GM12878 (cell line): ENCODE measurements around the gene HBZ.

Source experiments
- BACH1 ChIP-seq: fragments of 450-650 bp; IDR thresholded peaks from 2 replicates; pipeline ENCODE4 v1.6.1; 2017; ENCODE audit warnings: mild to moderate bottlenecking, borderline replicate concordance
- E4F1 ChIP-seq: fragments of 450-650 bp; IDR thresholded peaks from 2 replicates; pipeline ENCODE4 v1.6.1; 2018; ENCODE audit warnings: borderline replicate concordance, mild to moderate bottlenecking; ENCODE audit not compliant: partially characterized antibody
- POLR2A ChIP-seq: IDR thresholded peaks from 2 replicates; pipeline ENCODE4 v1.6.1; 2011; ENCODE audit warnings: low read depth, mild to moderate bottlenecking, low read length

DNA sequence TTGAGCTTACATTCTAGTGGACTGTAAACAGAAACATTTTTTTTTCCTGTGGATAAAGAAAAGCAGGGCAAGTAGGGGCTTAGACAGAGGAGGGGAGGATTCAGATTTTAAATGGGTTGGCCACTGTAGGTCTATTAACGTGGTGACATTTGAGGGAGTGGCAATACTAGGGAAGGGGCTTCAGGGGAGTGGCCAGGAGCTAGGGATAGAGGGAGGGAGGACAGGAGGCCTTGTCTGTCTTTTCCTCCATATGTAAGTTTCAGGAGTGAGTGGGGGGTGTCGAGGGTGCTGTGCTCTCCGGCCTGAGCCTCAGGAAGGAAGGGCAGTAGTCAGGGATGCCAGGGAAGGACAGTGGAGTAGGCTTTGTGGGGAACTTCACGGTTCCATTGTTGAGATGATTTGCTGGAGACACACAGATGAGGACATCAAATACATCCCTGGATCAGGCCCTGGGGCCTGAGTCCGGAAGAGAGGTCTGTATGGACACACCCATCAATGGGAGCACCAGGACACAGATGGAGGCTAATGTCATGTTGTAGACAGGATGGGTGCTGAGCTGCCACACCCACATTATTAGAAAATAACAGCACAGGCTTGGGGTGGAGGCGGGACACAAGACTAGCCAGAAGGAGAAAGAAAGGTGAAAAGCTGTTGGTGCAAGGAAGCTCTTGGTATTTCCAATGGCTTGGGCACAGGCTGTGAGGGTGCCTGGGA, 6.8 kb downstream of the HBZ start:
- TF ChIP-seq BACH1, result no peak
- no peak for TF ChIP-seq POLR2A
- no peak for TF ChIP-seq E4F1
